Activated T-cell treated with anti-CD3 and anti-CD28 coated beads, Interleukin-2, amount 50 U/mL, for 48 hours (primary cell): ENCODE measurements around the gene SNAPC1.
A peak's percentile ranks its signal among the peaks of the same experiment; 100 is the strongest.
"Not testable (repeated sequence)": the region's sequence is repeated elsewhere in the genome, so short reads cannot be mapped to it uniquely, and the experiment has no call there.

Source experiments
- DNase-seq, 2 experiments: peaks; one replicate each; pipeline ENCODE4 v3.0.0-alpha.2; 2020

SNAPC1 gene

GRCh38 chr14:61750708-61751474 lies 11.3 kb upstream of the SNAPC1 start:
- DNase-seq, result peak; percentile 87 to 90

- no peak for DNase-seq
Observed at GRCh38 chr14:61751475-61751989, 10.7 kb upstream of the SNAPC1 start.

GRCh38 chr14:61752626-61753025 lies 9.6 kb upstream of the SNAPC1 start:
- no peak for DNase-seq

GRCh38 chr14:61753631-61754030 lies 8.6 kb upstream of the SNAPC1 start:
- no peak for DNase-seq

GRCh38 chr14:61754627-61755381 lies 7.4 kb upstream of the SNAPC1 start:
- DNase-seq, result no peak

- DNase-seq, result not testable (repeated sequence)
Observed at GRCh38 chr14:61755382-61755742, 6.9 kb upstream of the SNAPC1 start.

GRCh38 chr14:61756135-61756534 lies 6.1 kb upstream of the SNAPC1 start:
- no peak for DNase-seq

GRCh38 chr14:61759878-61760277 lies 2.3 kb upstream of the SNAPC1 start:
- DNase-seq, result no peak

- no peak for DNase-seq
Observed at GRCh38 chr14:61761557-61761956, 663 bp upstream of the SNAPC1 start.

- no peak for DNase-seq
Observed at GRCh38 chr14:61764342-61765122, 2.3 kb downstream of the SNAPC1 start.

- DNase-seq, result no peak
Observed at GRCh38 chr14:61765225-61765943, 3.2 kb downstream of the SNAPC1 start.

- DNase-seq, result no peak
Observed at GRCh38 chr14:61766151-61766550, 3.9 kb downstream of the SNAPC1 start.

GRCh38 chr14:61768240-61768639 lies 6.0 kb downstream of the SNAPC1 start:
- no peak for DNase-seq

- DNase-seq, result no peak
Observed at GRCh38 chr14:61769893-61770292, 7.7 kb downstream of the SNAPC1 start.

GRCh38 chr14:61774861-61775260 lies 12.6 kb downstream of the SNAPC1 start:
- DNase-seq, result no peak

- DNase-seq, result no peak
Observed at GRCh38 chr14:61780125-61780524, 17.9 kb downstream of the SNAPC1 start.

- DNase-seq, result no peak
Observed at GRCh38 chr14:61797309-61797708, 35.1 kb downstream of the SNAPC1 start.

- DNase-seq, result no peak
Observed at GRCh38 chr14:61802010-61802568, 39.9 kb downstream of the SNAPC1 start.

- no peak for DNase-seq
Observed at GRCh38 chr14:61803755-61804154, 41.5 kb downstream of the SNAPC1 start.

- no peak for DNase-seq
Observed at GRCh38 chr14:61805451-61805850, 43.2 kb downstream of the SNAPC1 start.

- no peak for DNase-seq
Observed at GRCh38 chr14:61811882-61812346, 49.7 kb downstream of the SNAPC1 start.
